GM23338 (cell line): Measurements from ENCODE around the gene ERI3. TPM values are rescaled to one million over a fixed set of nuclear protein-coding genes. Genes with fewer than 3 reads are reported as not detected.

Source experiments
- ATAC-seq: fragments of 200-7000 bp; cut with Tn5 transposase; 3 replicates; pipeline ENCODE4 v1.9.1; 2020
- DNase-seq: peaks from one replicate; pipeline ENCODE4 v3.0.0-alpha.2; 2015; ENCODE audit warnings: low spot score
- H2AFZ ChIP-seq: fragments of 200-600 bp; sonication (generic); 2 replicates; pipeline ENCODE4 v1.8.0; 2016; ENCODE audit warnings: antibody characterized with exemption, mild to moderate bottlenecking, moderate library complexity
- H3F3A ChIP-seq: fragments of 200-600 bp; sonication (generic); replicated peaks from 2 replicates; pipeline ENCODE4 v1.8.0; 2017; ENCODE audit warnings: antibody characterized with exemption, mixed run types, low read depth
- H3K27ac ChIP-seq: fragments of 200-600 bp; sonication (generic); 2 replicates; pipeline ENCODE4 v1.6.1; 2016; ENCODE audit warnings: low read depth
- H3K27me3 ChIP-seq: fragments of 200-600 bp; sonication (generic); 2 replicates; pipeline ENCODE4 v1.8.0; 2016; ENCODE audit warnings: mild to moderate bottlenecking, mixed run types, moderate library complexity; ENCODE audit not compliant: insufficient read depth
- H3K36me3 ChIP-seq: fragments of 200-600 bp; sonication (generic); 2 replicates; pipeline ENCODE4 v1.8.0; 2016; ENCODE audit warnings: mild to moderate bottlenecking; ENCODE audit not compliant: insufficient read depth
- H3K4me1 ChIP-seq: fragments of 200-600 bp; sonication (generic); 2 replicates; pipeline ENCODE4 v1.8.0; 2016; ENCODE audit warnings: mild to moderate bottlenecking, moderate library complexity; ENCODE audit not compliant: insufficient read depth
- H3K4me2 ChIP-seq: fragments of 200-600 bp; sonication (generic); 2 replicates; pipeline ENCODE4 v1.7.1; 2017; ENCODE audit warnings: mixed run types
- H3K4me3 ChIP-seq: fragments of 200-600 bp; sonication (generic); 2 replicates; pipeline ENCODE4 v1.6.1; 2016; ENCODE audit warnings: mixed run types
- H3K79me2 ChIP-seq: fragments of 200-600 bp; sonication (generic); replicated peaks from 2 replicates; pipeline ENCODE4 v1.8.0; 2017; ENCODE audit warnings: mild to moderate bottlenecking; ENCODE audit not compliant: insufficient read depth
- H3K9me2 ChIP-seq: fragments of 200-600 bp; sonication (generic); 2 replicates; pipeline ENCODE4 v1.8.0; 2017; ENCODE audit not compliant: insufficient read depth
- H4K20me1 ChIP-seq: fragments of 200-600 bp; sonication (generic); replicated peaks from 2 replicates; pipeline ENCODE4 v1.8.0; 2017; ENCODE audit warnings: mild to moderate bottlenecking; ENCODE audit not compliant: insufficient read depth
- H3K27ac Mint-ChIP-seq: 2 replicates; pipeline ENCODE4 v1.8.0; 2020; ENCODE audit warnings: inconsistent platforms, mild to moderate bottlenecking, moderate library complexity, mixed read lengths
- H3K27me3 Mint-ChIP-seq: 3 replicates; pipeline ENCODE4 v1.8.0; 2022; ENCODE audit warnings: low read depth, mild to moderate bottlenecking, moderate library complexity, mixed read lengths, inconsistent platforms; ENCODE audit not compliant: insufficient read depth, poor library complexity
- H3K36me3 Mint-ChIP-seq: 3 replicates; pipeline ENCODE4 v1.8.0; 2021; ENCODE audit warnings: low read depth, mild to moderate bottlenecking, inconsistent platforms, moderate library complexity, mixed read lengths
- H3K4me1 Mint-ChIP-seq: 3 replicates; pipeline ENCODE4 v1.8.0; 2020; ENCODE audit warnings: mild to moderate bottlenecking, inconsistent platforms, mixed read lengths
- H3K4me3 Mint-ChIP-seq: 3 replicates; pipeline ENCODE4 v1.8.0; 2021; ENCODE audit warnings: moderate library complexity, mild to moderate bottlenecking, inconsistent platforms, mixed read lengths
- H3K9me3 Mint-ChIP-seq: 3 replicates; pipeline ENCODE4 v1.8.0; 2020; ENCODE audit warnings: moderate library complexity, mild to moderate bottlenecking, inconsistent platforms, mixed read lengths
- EZH2 ChIP-seq: fragments of 200-600 bp; sonication (generic); IDR thresholded peaks from one replicate; pipeline ENCODE4 v1.8.0; 2017; ENCODE audit warnings: antibody characterized with exemption, mild to moderate bottlenecking, low read depth; ENCODE audit not compliant: unreplicated experiment
- EZH2phosphoT487 ChIP-seq: fragments of 200-600 bp; sonication (generic); IDR thresholded peaks from one replicate; pipeline ENCODE4 v1.8.1; 2018; ENCODE audit warnings: antibody characterized with exemption; ENCODE audit not compliant: unreplicated experiment
- POLR2AphosphoS5 ChIP-seq: IDR thresholded peaks from 2 replicates; pipeline ENCODE4 v1.6.1; 2016; ENCODE audit warnings: antibody characterized with exemption, low read depth
- REST ChIP-seq: IDR thresholded peaks from one replicate; pipeline ENCODE4 v1.6.1; 2018; ENCODE audit warnings: antibody characterized with exemption; ENCODE audit not compliant: unreplicated experiment
- ZNF114 ChIP-seq: fragments of 250-450 bp; sonication (Bioruptor Pico); IDR thresholded peaks from 2 replicates; pipeline ENCODE4 v1.5.0; 2020; ENCODE audit warnings: mild to moderate bottlenecking, moderate library complexity
- ZNF331 ChIP-seq: fragments of 250-450 bp; sonication (Bioruptor Pico); IDR thresholded peaks from 2 replicates; pipeline ENCODE4 v1.5.0; 2020; ENCODE audit warnings: low read depth, mild to moderate bottlenecking, moderate library complexity
- polyA plus RNA-seq: library from polyadenylated mRNA; unstranded; fragments of >200 nt; fragmentation: Nextera tagmentation; extraction: Ambion mirVana; gene quantifications from 2 replicates; pipeline ENCODE4 v1.2.1, GENCODE V29; 2016
- total RNA-seq: library from RNA; depleted of rRNA; stranded (reverse); fragments of >200 nt; shearing (Covaris generic); gene quantifications from 2 replicates; pipeline ENCODE4 v1.2.3, GENCODE V29; 2014

The ERI3 gene
- total and polyA plus RNA-seq, 2 experiments from 2014 or later: 63.0 to 70.1 TPM

GRCh38 chr1:44259090-44259489, 96.0 kb downstream of the ERI3 start:
- H3K9me2 ChIP-seq: no peaks in the 10 kb centered on the region
- no peak overlapping the region for H3K27ac ChIP-seq
- no peak overlapping the region for H2AFZ ChIP-seq
- Mint-ChIP-seq H3K27me3 (peaks cover 8% of the 10 kb centered on the region), H3K36me3 (no peaks in the 10 kb centered on the region; the same call in 2 of the 3 replicates), H3K4me3 (no peak overlapping the region), H3K4me1 (peaks cover 61% of the 10 kb centered on the region), H3K27ac (no peak overlapping the region), H3K9me3 (no peaks in the 10 kb centered on the region)
- H3K4me1 ChIP-seq: peaks cover 19% of the 10 kb centered on the region
- H3K27me3 ChIP-seq: no peaks in the 10 kb centered on the region
- TF ChIP-seq ZNF114 (CRISPR knock-in tag): no peak
- H3K36me3 ChIP-seq: no peaks in the 10 kb centered on the region
- 0 out of 2 replicates have a peak, but pooled peaks cover 3% of the 10 kb centered on the region for H3K79me2 ChIP-seq
- no peak overlapping the region for H3K4me2 ChIP-seq
- peaks cover 5% of the 10 kb centered on the region; the same call in 1 of the 2 replicates for H4K20me1 ChIP-seq
- H3F3A ChIP-seq: no peaks in the 10 kb centered on the region
- ATAC-seq: no peak
- DNase-seq: no peak
- no peak overlapping the region for H3K4me3 ChIP-seq

- H3K4me2 ChIP-seq: no peak overlapping the region
- H3K36me3 Mint-ChIP-seq: no peaks in the 10 kb centered on the region
- ATAC-seq: no peak; the same call in 2 of the 3 replicates
Measured at GRCh38 chr1:44256762-44257554, 98.1 kb downstream of the ERI3 start.

More at GRCh38 chr1:44256762-44257554, 98.1 kb downstream of the ERI3 start:
- H3K4me3 Mint-ChIP-seq: no peak overlapping the region
- H3K4me1 ChIP-seq: peaks cover 13% of the 10 kb centered on the region
- no peak for TF ChIP-seq REST
- TF ChIP-seq POLR2AphosphoS5: no peak
- TF ChIP-seq ZNF331 (CRISPR knock-in tag): no peak
- TF ChIP-seq EZH2: no peak
- no peak for TF ChIP-seq EZH2phosphoT487
- no peak overlapping the region for H3K27ac ChIP-seq
- H3K27me3 Mint-ChIP-seq: peaks cover 4% of the 10 kb centered on the region
- H3K9me3 Mint-ChIP-seq: no peaks in the 10 kb centered on the region
- H3K27ac Mint-ChIP-seq: no peak overlapping the region
- no peaks in the 10 kb centered on the region for H3F3A ChIP-seq
- no peaks in the 10 kb centered on the region for H3K36me3 ChIP-seq
- H3K79me2 ChIP-seq: no peaks in the 10 kb centered on the region
- H3K9me2 ChIP-seq: no peaks in the 10 kb centered on the region
- H3K4me1 Mint-ChIP-seq: peaks cover 45% of the 10 kb centered on the region
- no peak overlapping the region for H3K4me3 ChIP-seq
- H4K20me1 ChIP-seq: peaks cover 5% of the 10 kb centered on the region; the same call in 1 of the 2 replicates
- H3K27me3 ChIP-seq: no peaks in the 10 kb centered on the region
- DNase-seq: no peak
- H2AFZ ChIP-seq: no peak overlapping the region
